Activated CD4-positive, alpha-beta T cell treated with anti-CD3 and anti-CD28 coated beads for 4 hours (primary cell): ENCODE results near the gene SPHK2.
A peak's percentile ranks its signal among the peaks of the same experiment; 100 is the strongest.
"Not testable (repeated sequence)": the region's sequence is repeated elsewhere in the genome, so short reads cannot be mapped to it uniquely, and the experiment has no call there.

Experiments
- DNase-seq, 2 donors: peaks; one replicate each; pipeline ENCODE4 v3.0.0-alpha.2; 2020

The SPHK2 gene

GRCh38 chr19:48637948-48638830 lies 18.9 kb downstream of the SPHK2 start:
- DNase-seq: peak; percentile 81 to 85

- no peak for DNase-seq
Measured at GRCh38 chr19:48638831-48639381, 19.6 kb downstream of the SPHK2 start.

- DNase-seq: no peak
Measured at GRCh38 chr19:48639483-48640375, 20.4 kb downstream of the SPHK2 start.

GRCh38 chr19:48641850-48642249 lies 22.5 kb downstream of the SPHK2 start:
- no peak for DNase-seq

- no peak for DNase-seq
Measured at GRCh38 chr19:48642862-48643261, 23.6 kb downstream of the SPHK2 start.

GRCh38 chr19:48644355-48644754 lies 25.0 kb downstream of the SPHK2 start:
- no peak for DNase-seq

- peak; percentile 75 to 78 for DNase-seq
Measured at GRCh38 chr19:48644839-48645619, 25.7 kb downstream of the SPHK2 start.

GRCh38 chr19:48645620-48646000 lies 26.3 kb downstream of the SPHK2 start:
- no peak for DNase-seq

- peak; percentile 91 to 94 for DNase-seq
Measured at GRCh38 chr19:48646001-48646721, 26.9 kb downstream of the SPHK2 start, which contains the start of gene CA11. CA11 (minus strand) TSS chr19:48646187; CDS start chr19:48645632, 555 bp downstream.

- no peak for DNase-seq
Measured at GRCh38 chr19:48646722-48647216, 27.5 kb downstream of the SPHK2 start.

GRCh38 chr19:48648134-48648533 lies 28.8 kb downstream of the SPHK2 start:
- DNase-seq: no peak

GRCh38 chr19:48650974-48651682 lies 31.8 kb downstream of the SPHK2 start:
- no peak for DNase-seq

GRCh38 chr19:48651683-48652048 lies 32.4 kb downstream of the SPHK2 start:
- DNase-seq: no peak

GRCh38 chr19:48654299-48655059 lies 35.2 kb downstream of the SPHK2 start:
- no peak for DNase-seq

- DNase-seq: no peak
Measured at GRCh38 chr19:48656840-48657474, 37.7 kb downstream of the SPHK2 start.

GRCh38 chr19:48657828-48658227 lies 38.5 kb downstream of the SPHK2 start:
- not testable (repeated sequence) for DNase-seq

- DNase-seq: no peak
Measured at GRCh38 chr19:48658483-48658882, 39.2 kb downstream of the SPHK2 start.

- no peak for DNase-seq
Measured at GRCh38 chr19:48659768-48660167, 40.5 kb downstream of the SPHK2 start.

- DNase-seq: peak; percentile 75 to 81
Measured at GRCh38 chr19:48660852-48661710, 41.8 kb downstream of the SPHK2 start.
